ENCODE results near the gene BABAM2.

The BABAM2 gene

GRCh38 chr2:28374331-28374730 is 483.8 kb downstream of the BABAM2 start:
- H3K4me3 ChIP-seq (ENCODE audit: low read depth, low read length) = no peak overlapping the region
- DNase-seq (ENCODE audit: low read depth) = no peak
- no peak for TF ChIP-seq CTCF (conservative IDR thresholded peaks at IDR 0.05; ENCODE audit: low read depth, low read length)

DNA sequence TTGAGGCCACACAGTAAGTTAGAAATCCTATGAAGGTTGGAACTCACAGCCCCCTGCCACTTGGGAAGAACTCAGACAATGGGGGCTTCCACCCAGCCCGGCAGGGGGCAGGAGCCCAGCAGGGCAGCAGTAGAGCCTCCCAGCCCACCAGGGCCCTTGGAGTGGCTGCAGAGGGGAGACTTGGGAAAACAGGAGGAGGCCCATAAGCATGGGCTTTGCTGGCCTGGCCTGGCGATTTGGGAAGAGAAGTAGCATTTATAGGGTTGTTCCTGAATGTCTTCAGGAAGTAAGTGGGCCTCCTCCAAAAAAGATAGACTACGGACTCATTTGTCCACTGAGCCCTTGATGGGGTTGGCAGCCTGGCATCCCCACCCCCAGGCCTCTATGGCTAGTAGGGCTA is 484.7 kb downstream of the BABAM2 start:
- no peak for TF ChIP-seq CTCF (conservative IDR thresholded peaks at IDR 0.05; ENCODE audit: low read depth, low read length)
- DNase-seq (ENCODE audit: low read depth) = no peak
- no peak overlapping the region for H3K4me3 ChIP-seq (ENCODE audit: low read depth, low read length)

DNA sequence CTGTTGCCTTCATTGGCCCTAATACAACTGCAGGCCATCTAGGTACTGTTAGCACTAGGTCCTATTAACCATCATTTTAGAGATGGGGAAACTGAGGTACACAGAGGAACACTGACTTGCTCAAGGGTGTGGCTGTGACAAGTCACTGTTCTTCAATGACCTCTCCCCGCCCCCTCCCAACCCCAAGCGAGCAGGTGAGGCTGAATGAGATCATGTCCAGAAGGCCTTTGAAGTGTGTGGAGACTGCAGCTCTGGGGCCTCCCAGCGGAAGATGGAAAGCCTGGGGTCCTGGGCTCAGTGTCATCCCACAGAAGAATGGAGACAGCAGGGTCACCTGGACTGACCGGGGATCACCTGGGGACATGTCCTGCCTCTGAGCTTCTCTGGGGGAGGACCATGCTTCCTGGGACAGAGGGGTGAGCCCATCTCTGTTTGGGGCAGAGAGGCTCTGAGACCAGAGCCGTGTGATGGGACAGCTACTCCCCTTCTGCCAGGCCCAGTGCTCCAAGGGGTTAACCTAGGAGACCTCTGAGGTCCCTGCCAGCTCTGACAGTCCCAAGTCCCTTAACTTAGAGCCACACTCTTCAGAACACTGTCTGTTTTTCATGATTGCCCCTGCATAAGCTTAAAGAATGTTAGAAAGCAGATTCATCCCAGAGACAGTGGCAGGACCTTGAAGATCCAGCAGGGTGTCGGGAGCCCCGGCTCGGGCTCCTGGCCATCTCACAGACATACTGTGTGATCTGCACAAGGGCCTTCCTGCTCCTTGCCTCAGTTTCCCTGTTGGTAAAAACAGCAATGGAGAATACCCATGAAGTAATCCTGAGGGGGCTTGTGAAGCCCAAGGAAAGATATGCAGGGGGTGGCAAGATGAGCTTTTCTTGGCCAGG is 485.5 kb downstream of the BABAM2 start:
- DNase-seq (ENCODE audit: low read depth) = no peak
- no peak for TF ChIP-seq CTCF (conservative IDR thresholded peaks at IDR 0.05; ENCODE audit: low read depth, low read length)
- H3K4me3 ChIP-seq (ENCODE audit: low read depth, low read length) = no peak overlapping the region

DNA sequence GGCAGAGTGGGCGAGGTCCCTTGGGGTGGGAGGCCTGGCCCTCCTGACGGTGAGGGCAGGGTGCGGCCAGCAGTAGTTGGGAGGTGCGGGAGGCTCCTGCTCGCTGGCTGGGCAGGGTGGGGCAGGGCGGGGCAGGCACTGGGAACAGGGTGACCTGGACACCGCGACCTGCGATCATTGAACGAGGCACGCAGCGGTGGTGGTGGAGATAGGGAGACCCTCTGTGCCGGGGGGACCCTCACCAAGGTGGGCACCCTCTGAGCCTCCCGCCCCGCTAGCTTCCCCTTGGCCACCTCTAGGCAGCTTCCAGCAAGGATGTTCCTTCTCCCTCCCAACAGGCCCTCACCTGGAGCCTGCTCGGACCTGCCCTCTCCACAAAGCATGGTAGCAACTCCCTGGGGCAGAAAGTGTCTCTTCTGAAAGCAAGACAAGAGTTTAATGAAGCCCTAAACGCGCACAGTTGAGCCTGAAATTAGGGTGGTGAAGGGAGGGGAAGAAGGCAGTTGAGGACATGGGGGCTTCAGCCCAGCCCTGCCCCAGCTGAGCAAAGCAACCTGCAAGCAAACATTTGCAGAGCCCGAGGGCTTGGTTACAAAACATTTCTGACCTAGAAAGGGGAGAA is 486.8 kb downstream of the BABAM2 start:
- no peak for DNase-seq (ENCODE audit: low read depth)
- no peak overlapping the region for H3K4me3 ChIP-seq (ENCODE audit: low read depth, low read length)
- no peak for TF ChIP-seq CTCF (conservative IDR thresholded peaks at IDR 0.05; ENCODE audit: low read depth, low read length)

GRCh38 chr2:28377984-28378678 is 487.6 kb downstream of the BABAM2 start:
- no peak overlapping the region for H3K4me3 ChIP-seq (ENCODE audit: low read depth, low read length)
- no peak for DNase-seq (ENCODE audit: low read depth)
- TF ChIP-seq CTCF (conservative IDR thresholded peaks at IDR 0.05; ENCODE audit: low read depth, low read length) = no peak

DNA sequence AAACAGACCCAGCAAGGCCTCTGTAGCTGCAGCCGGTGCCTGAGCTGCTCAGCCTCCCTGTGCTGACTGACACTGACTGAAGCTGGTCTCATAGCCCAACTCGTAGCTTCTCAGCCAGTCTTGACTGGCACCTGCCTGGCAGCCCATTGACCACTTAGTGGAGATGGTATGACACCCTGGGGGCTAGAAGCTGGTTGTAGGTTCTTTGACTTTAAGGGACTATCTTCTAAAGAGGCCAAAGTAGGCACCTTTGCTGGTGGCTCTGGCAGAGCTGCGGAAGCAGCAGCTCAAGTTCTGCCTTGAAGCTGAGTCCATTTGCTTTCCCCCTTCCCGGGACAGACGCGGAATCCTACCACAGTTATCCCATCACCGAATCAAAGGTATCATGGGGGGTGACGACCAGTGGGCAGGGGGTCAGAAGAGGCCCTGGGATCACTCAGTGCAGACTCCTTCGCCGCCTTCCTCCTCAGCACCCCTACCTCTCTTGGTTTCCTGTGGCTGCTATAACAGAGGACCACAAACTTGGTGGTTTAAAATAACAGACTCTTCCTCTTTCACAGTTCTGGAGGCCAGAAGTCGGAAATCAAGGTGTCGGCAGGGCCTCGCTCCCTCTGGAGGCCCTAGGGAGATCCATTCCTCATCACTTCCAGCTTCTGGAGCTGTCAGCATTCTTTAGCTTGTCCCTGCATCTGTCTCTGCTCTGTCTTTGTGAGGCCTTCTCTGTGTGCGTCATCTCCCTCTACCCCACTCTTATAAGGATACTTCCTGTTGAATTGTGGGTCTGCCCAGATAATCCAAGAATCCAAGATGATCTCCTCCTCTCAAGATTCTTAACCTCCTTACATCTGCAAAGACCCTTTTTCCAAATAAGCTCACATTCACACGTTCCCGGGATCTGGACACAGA is 488.4 kb downstream of the BABAM2 start:
- no peak for TF ChIP-seq CTCF (conservative IDR thresholded peaks at IDR 0.05; ENCODE audit: low read depth, low read length)
- DNase-seq (ENCODE audit: low read depth) = no peak
- no peak overlapping the region for H3K4me3 ChIP-seq (ENCODE audit: low read depth, low read length)
